Skin of body (tissue), 2 donors: ENCODE results near the gene MAS1. TPM values are rescaled to one million over a fixed set of nuclear protein-coding genes. Genes with fewer than 3 reads are reported as not detected.
"Not testable (repeated sequence)": the region's sequence is repeated elsewhere in the genome, so short reads cannot be mapped to it uniquely, and the experiment has no call there.

Experiments
- DNase-seq: peaks from one replicate; lab custom pipeline; 2025; lab: John Stamatoyannopoulos, UW
- total RNA-seq: library from RNA; depleted of rRNA; stranded (reverse); fragments of >200 nt; gene quantifications from one replicate; pipeline ENCODE4 v1.2.3, GENCODE V29; 2014

The MAS1 gene
- under 0.01 TPM for total RNA-seq

DNA sequence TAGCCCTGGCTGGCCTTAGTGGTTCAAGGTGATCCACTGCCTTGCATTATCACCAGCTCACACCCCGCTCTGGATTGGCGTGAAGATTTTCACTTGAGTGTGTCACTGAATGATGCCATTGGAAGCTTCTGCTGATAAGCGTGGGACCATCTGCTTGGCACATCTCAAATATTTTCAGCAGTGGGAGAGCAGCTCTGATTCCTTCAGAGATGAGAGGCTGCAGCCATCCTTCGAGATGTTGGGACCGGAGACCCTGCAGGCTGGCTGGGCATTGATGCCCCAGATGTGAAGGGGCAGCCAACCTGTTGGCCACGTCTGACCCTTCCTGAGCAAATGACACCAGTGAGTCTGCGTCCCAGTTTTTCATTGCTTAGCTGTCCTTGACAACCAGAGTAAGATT, at the start of gene MAS1:
Gene MAS1 (plus strand): TSS at position 197 of the 400 bp plus-strand sequence. CDS start 15,968 bp downstream, outside the sequence.
- DNase-seq, result no peak

DNA sequence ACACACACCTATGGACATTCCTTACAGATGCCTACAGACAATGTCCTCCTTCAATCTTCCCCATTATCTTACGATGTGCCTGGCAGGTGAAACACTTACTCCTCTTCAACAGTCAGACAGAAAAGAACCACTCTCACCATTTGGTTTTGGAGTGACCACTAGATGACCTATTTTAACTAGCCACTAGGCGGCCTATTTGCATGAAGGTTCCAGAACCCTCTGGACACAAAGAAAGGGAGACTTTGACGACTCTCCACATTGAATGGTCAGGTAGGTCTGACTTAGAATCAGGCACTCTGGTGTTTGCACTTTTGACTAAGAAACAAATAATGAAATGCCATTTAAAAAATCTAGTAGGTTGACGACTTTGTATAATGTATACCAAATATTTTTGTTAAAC, 48.8 kb upstream of the MAS1 start:
- no peak for DNase-seq

DNA sequence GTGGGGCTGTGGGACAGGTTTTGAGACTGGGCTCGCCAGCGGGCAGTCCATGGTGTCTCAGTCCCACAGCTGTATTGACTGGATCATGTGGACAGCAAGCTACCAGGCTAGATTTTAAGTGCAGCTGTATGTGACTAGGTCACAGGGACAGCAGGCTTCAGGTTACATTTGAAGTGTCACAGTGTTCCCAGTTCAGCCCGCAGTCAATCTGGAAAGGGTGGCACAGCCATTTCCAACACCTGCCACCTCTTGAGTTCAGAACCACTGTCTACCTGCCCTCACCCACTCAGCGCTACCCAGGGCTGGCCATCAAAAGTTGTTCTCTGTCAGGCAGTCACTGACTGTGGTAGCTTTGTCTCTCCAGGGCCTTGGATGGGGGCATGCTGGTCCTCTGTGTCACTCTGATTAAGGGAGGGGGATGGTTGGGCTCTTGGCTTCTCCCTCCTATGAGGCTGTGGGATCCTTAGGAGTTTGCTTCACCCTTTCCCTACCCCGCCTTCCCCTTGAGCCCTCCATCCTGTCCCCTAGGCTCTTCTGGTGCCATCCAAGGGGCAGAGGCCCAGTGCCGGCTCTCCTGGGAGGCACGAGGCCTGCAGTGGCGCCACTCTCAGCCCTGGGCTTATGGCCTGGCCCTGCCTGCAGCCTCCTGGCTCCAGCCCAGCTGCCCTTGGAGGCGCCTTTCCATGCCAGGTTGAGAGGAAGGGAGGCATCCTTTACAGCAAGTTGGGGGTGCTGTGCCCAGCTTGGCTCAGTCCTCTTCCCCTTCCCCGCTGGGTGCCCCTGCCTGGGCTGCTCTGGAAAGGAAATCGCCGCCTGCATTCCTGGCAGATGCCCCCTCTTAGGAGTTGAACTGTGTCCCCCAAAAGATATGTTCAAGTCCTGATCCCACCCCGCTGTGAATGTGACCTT, 45.8 kb upstream of the MAS1 start:
- DNase-seq, result no peak

GRCh38 chr6:159848552-159848951, 42.2 kb upstream of the MAS1 start:
- DNase-seq, result not testable (repeated sequence)

- DNase-seq, result not testable (repeated sequence)
These were observed 40.9 kb upstream of the MAS1 start for GRCh38 chr6:159849851-159850250.

- DNase-seq, result no peak
These were observed 37.9 kb upstream of the MAS1 start for GRCh38 chr6:159852877-159853276.

- peak; percentile 71 for DNase-seq
These were observed 37.0 kb upstream of the MAS1 start for GRCh38 chr6:159853754-159854153.

- DNase-seq, result no peak
These were observed 35.8 kb upstream of the MAS1 start for GRCh38 chr6:159854959-159855358.

GRCh38 chr6:159858259-159858658, 32.5 kb upstream of the MAS1 start:
- no peak for DNase-seq

GRCh38 chr6:159860482-159860881, 30.3 kb upstream of the MAS1 start:
- no peak for DNase-seq

- DNase-seq, result no peak
These were observed 28.7 kb upstream of the MAS1 start for GRCh38 chr6:159862103-159862502.

DNA sequence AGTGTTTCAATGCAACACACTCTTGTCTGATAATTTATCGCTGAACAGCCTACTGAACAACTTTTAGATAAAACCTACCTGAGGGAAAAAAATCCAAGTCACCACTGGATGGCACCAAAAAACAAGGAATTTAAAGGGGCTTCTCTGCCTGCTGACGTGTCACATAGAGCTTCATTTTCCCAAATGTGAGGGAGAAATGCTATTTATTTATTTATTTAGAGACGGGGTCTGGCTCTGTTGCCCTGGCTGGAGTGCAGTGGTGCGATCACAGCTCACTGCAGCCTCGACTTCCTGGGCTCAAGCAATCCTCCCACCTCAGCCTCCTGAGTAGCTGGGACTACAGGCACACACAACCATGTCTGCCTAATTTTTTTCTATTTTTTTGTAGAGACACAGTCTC, 27.4 kb upstream of the MAS1 start:
- peak; percentile 68 for DNase-seq

DNA sequence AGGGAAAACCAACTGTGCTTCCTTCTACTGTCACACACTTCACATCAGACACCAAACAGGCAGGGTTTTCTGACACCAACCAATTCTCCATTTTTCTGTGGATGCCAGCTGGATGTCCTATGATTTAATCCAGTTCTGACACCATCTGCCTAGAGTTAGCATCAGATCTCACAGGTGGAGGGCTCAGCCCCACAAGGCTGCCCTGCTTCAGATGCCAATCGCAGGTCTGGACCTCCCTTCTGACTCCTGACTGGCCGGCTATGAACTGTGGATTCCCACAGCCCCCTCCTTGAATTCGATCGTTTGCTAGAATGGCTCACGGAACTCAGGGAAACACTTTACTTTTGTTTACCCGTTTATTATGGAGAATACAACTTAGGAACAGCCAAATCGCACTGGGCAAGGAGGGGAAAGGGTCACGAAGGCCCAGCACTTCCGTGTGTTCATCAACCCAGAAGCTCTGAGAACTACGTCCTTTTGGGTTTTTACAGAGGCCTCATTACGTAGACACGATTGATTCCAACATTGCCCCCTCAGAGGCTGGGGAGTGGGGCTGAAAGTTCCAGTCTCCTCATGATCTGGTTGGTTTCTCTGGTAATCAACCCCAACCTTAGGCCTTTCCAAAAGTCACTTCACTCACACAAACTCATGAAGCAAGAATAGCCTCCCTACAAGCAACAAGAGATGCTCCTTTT, 25.4 kb upstream of the MAS1 start:
- no peak for DNase-seq

DNA sequence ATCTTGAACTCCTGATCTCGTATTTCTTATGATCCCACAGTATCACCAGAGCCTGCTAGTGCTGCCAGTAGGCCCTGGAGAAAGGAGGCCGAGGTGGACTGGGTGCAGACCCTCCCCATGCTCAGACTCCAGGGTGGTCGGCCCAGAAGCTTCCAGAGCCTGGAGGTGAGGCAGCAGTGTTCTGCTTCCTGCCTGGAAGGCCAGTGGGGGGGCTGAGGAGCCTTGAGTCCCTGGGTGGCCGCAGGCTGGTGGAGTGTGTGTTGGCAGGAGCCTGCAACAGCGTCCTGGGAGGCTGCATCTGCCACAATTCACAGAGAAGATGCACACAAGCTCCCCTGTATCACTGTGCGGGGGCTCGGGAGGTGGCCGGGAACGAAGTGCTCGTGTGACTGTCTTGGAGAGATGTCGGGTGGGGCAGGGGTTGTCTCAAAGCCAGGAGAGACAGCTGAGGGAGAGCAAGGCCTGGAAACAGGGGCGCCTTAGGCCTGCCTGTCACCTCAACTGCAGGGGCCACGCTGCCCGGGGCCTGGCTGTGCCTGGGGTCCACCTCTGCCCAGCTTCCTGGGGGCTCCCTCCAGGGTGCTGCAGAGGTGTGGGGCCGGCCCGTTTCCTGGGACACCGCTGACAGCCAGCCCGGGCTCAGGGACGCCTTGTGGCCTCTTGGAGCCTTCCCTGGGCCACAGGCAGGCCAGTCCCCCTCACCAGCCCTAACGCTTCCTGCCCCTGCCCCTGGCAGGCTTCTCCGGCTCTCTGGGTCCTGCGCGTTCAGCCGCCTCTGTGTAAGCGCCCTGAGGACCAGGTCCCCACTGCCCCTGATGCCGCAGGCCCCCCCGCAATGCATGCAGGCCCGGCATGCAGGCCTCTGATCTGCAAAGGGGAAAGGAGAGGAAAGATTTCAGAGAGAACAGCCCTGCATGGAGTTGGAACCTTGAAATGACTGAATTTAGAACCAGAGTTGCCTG, 24.2 kb upstream of the MAS1 start:
- DNase-seq, result no peak

- no peak for DNase-seq
These were observed 19.5 kb upstream of the MAS1 start for GRCh38 chr6:159871241-159871640.

DNA sequence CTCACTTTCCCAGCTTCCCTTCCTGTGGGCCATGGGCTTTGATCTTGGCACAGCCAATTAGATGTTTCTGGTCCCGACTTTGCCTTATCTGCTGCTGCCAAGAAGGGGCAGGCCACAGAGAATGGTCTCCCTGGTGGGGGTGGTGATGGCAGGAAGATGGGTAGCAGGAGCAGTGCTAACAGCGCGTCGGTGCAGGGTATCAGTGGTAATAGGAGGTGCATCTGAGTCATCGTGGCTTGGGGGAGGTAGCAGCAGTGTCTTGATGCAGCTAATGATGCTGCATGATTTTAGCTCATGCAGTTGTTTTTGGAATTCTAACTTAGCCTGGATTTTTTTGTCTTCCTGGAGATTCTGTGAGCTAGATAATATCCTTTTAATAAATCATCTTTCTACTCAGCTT, 18.9 kb upstream of the MAS1 start:
- DNase-seq, result no peak

DNA sequence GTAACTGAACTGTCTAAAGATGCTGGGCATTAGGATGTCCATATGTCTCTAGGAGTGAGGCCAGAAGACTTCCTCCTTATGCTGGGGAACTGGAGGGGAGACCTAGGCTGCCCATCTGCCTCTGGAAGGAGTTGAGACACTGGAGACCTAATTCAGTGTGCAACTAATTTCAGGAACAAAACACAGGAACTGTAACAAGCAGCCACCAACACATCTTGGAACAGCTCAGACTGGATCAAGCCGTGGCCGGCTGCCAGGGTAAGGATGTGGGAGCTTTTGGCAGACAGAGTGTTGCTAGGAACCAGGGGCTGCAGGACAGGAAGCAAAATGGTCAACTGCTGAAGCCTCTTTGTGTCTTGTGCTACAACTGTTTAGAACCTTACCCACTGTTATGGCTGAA, 16.4 kb upstream of the MAS1 start:
- no peak for DNase-seq

DNA sequence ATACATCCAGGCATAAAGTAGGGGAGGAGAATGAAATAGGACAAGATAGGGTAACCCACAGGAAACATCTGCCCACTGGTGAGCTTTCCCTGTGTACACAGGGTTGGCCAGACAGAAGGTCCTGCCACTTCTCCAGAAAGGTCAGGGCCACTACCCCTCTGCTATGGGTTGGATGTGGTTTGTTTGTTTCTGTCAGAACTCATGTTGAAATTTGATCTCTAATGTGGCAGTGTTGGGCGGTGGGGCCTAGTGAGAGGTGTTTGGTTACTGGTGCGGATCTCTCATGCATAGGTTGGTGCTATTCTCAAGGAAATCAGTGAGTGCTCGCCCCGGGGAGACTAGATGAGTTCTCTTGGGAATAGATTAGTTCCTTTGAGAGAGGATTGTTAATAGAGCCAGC, 15.6 kb upstream of the MAS1 start:
- no peak for DNase-seq

GRCh38 chr6:159876242-159876641, 14.5 kb upstream of the MAS1 start:
- DNase-seq, result no peak

DNA sequence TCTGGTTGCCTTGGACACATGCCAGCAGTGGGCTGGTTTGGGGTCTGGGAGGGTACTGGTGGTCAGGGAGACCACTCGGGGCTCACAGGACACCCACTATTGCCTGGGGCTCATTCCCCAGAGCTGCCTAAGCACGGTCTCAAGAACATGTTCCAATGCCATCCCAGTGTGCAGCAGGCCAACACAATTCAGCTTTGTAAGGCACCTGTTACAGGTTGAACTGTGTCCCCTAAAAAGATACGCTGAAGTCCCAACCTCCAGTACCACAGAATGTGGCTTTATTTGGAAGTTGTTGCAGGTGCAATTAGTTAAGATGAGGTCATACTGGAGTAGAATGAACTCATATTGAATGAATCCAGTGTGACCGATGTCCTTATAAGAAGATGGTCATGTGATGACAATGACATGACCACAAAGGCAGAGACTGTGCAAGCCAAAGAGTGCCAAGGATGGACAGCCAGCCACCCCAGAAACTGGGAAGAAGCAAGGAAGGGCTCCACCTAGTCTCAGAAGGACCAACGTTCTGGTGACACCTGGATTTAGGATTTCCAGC, 13.5 kb upstream of the MAS1 start:
- DNase-seq, result no peak

DNA sequence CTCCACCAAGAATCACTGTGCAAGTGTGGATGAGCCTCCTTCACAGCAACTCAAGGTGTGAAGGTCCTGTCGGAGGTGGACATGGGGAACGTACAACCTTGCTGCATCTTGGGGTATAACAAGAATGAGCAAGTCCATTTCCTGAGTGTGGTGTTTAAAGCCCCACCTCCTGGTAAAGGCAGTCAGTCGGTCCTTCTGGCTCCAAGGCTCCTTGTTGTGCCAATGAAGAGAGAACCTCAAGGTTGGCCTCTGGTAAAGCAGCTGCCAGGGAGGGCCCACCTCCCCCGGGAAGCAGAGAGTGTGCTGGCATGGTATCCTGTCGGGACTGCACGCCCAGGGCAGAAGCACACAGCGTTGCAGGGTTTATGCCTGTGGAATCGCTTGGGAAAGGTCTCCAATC, 12.4 kb upstream of the MAS1 start:
- no peak for DNase-seq
